Osteoblast (primary cell): Measurements from ENCODE around the gene P2RX3. TPM values are rescaled to one million over a fixed set of nuclear protein-coding genes. Genes with fewer than 3 reads are reported as not detected.

Source experiments
- DNase-seq: peaks from one replicate; pipeline ENCODE4 v3.0.0; 2011; ENCODE audit warnings: low spot score, mixed read lengths; ENCODE audit not compliant: insufficient read length; ENCODE audit errors: missing footprints
- H2AFZ ChIP-seq: 2 replicates; pipeline ENCODE4 v1.6.0; 2011; ENCODE audit warnings: mild to moderate bottlenecking, low read length
- H3K27ac ChIP-seq: 2 replicates; pipeline ENCODE4 v1.5.1; 2011; ENCODE audit warnings: mild to moderate bottlenecking, low read depth, low read length, moderate library complexity
- H3K27me3 ChIP-seq: 2 replicates; pipeline ENCODE4 v1.6.0; 2012; ENCODE audit warnings: mild to moderate bottlenecking, control low read depth, inconsistent platforms, low read length, moderate library complexity; ENCODE audit not compliant: insufficient read depth
- H3K36me3 ChIP-seq: 2 replicates; pipeline ENCODE4 v1.5.1; 2011; ENCODE audit warnings: mild to moderate bottlenecking, low read length, control low read depth, moderate library complexity; ENCODE audit not compliant: insufficient read depth
- H3K4me1 ChIP-seq: 2 replicates; pipeline ENCODE4 v1.5.1; 2011; ENCODE audit warnings: mild to moderate bottlenecking, low read length, control low read depth, moderate library complexity; ENCODE audit not compliant: insufficient read depth
- H3K4me2 ChIP-seq: 2 replicates; pipeline ENCODE4 v1.6.0; 2011; ENCODE audit warnings: mild to moderate bottlenecking, low read length; ENCODE audit not compliant: insufficient read depth
- H3K4me3 ChIP-seq: fragments of 200-600 bp; sonication (generic); 3 replicates; pipeline ENCODE4 v1.5.1; 2012; ENCODE audit warnings: mild to moderate bottlenecking, low read length, inconsistent platforms; ENCODE audit not compliant: insufficient read depth
- H3K79me2 ChIP-seq: 2 replicates; pipeline ENCODE4 v1.6.0; 2012; ENCODE audit warnings: mild to moderate bottlenecking, low read length, control low read depth, inconsistent platforms; ENCODE audit not compliant: insufficient read depth
- H3K9me3 ChIP-seq: 2 replicates; pipeline ENCODE4 v1.5.1; 2011; ENCODE audit warnings: low read depth, low read length, control low read depth
- H4K20me1 ChIP-seq: 2 replicates; pipeline ENCODE4 v1.6.0; 2012; ENCODE audit warnings: mild to moderate bottlenecking, low read length, control low read depth; ENCODE audit not compliant: insufficient read depth
- total RNA-seq: library from RNA; depleted of rRNA; stranded (reverse); fragments of >200 nt; gene quantifications from 2 replicates; pipeline ENCODE4 v1.2.3, GENCODE V29; 2012
- TF ChIP-seq, protein P1 (sequence below): IDR thresholded peaks from 2 replicates; pipeline ENCODE4 v1.5.1; 2011; ENCODE audit warnings: mild to moderate bottlenecking, low read depth, low read length, moderate library complexity; ENCODE audit errors: extremely low read depth

The P2RX3 gene
- total RNA-seq, 1 donor = not detected

DNA sequence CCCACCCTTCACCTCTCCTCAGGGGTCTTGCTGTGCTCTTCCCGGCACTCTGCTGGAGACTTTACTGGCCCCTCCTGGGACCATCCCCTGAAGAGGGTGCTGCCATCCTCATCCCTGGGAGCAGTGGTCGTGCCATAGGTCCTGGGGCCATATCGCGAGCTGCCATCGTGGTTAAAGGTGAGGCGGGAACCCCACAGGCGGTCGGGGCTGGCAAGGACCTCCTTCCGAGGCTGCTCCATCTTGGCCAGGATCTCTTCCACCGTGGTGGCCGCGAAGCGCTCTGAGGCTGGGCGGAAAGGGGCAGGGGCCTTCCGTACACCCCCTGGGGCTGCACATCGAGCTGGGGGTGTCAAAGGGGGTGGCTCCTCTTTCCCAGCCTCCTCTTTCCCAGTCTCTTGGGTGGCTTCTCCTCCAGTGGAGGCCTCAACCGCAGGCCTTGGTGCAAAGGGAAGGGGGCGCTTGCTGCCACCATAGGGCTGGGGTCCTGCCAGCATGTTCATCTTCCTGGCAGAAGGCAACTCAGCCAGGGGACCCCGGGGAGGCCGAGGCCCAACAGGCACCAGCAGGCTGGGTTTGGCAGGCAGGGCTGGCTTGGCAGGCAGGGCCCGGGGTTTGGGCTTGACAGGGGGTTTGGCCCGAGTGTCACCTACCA is 18.0 kb upstream of the P2RX3 start:
- no peaks in the 10 kb centered on the region for H3K9me3 ChIP-seq
- H3K36me3 ChIP-seq = peaks cover 55% of the 10 kb centered on the region
- no peak overlapping the region for H3K4me2 ChIP-seq
- no peak overlapping the region for H3K27ac ChIP-seq
- no peaks in the 10 kb centered on the region for H3K27me3 ChIP-seq
- H2AFZ ChIP-seq = no peak overlapping the region
- peaks cover 58% of the 10 kb centered on the region for H4K20me1 ChIP-seq
- peak; percentile 57 for DNase-seq
- no peak overlapping the region for H3K4me3 ChIP-seq
- H3K4me1 ChIP-seq = peaks cover 35% of the 10 kb centered on the region
- TF ChIP-seq, protein P1, sequence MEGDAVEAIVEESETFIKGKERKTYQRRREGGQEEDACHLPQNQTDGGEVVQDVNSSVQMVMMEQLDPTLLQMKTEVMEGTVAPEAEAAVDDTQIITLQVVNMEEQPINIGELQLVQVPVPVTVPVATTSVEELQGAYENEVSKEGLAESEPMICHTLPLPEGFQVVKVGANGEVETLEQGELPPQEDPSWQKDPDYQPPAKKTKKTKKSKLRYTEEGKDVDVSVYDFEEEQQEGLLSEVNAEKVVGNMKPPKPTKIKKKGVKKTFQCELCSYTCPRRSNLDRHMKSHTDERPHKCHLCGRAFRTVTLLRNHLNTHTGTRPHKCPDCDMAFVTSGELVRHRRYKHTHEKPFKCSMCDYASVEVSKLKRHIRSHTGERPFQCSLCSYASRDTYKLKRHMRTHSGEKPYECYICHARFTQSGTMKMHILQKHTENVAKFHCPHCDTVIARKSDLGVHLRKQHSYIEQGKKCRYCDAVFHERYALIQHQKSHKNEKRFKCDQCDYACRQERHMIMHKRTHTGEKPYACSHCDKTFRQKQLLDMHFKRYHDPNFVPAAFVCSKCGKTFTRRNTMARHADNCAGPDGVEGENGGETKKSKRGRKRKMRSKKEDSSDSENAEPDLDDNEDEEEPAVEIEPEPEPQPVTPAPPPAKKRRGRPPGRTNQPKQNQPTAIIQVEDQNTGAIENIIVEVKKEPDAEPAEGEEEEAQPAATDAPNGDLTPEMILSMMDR = no peak
- H3K79me2 ChIP-seq = peaks cover 85% of the 10 kb centered on the region

DNA sequence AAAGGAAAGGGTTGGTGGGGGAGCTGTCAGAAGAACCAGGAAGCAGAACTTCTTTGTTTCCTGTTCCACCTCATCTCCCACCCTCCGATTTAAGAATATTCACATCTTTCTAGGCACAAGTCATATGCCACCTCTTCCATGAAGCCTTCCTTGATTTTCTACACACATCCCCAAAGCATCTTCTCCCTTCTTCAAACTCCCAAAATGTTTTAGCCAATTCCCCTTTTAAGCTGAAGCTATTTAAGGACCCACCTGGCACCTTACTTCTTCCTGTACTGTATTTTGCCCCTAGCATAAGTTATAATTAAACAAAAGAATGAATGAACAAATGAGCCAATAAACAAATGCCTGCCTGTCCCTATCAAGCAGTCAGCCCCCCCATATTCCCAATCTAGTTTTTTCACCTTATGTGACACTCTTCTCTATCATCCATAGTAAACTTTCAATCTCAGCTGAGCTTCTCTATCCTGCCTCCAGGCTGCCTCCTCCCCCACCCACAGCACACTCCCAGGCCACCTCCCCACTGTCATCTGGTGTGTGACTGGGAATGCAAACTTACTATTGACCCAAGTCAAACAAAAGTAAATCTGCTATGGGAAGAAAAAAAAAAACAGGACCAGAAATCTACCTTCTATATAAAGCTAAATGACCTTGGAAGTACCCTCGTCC is 17.3 kb upstream of the P2RX3 start:
- Histone ChIP-seq H3K36me3 (peaks cover 48% of the 10 kb centered on the region), H2AFZ (no peak overlapping the region), H3K27me3 (no peaks in the 10 kb centered on the region), H3K4me2 (peak overlapping the region; percentile 96), H3K4me1 (peaks cover 41% of the 10 kb centered on the region), H3K4me3 (no peak overlapping the region), H3K79me2 (peaks cover 78% of the 10 kb centered on the region), H3K9me3 (no peaks in the 10 kb centered on the region), H4K20me1 (peaks cover 52% of the 10 kb centered on the region), H3K27ac (peak overlapping the region; percentile 97)
- TF ChIP-seq, protein P1 = no peak
- peak; percentile 74 for DNase-seq

DNA sequence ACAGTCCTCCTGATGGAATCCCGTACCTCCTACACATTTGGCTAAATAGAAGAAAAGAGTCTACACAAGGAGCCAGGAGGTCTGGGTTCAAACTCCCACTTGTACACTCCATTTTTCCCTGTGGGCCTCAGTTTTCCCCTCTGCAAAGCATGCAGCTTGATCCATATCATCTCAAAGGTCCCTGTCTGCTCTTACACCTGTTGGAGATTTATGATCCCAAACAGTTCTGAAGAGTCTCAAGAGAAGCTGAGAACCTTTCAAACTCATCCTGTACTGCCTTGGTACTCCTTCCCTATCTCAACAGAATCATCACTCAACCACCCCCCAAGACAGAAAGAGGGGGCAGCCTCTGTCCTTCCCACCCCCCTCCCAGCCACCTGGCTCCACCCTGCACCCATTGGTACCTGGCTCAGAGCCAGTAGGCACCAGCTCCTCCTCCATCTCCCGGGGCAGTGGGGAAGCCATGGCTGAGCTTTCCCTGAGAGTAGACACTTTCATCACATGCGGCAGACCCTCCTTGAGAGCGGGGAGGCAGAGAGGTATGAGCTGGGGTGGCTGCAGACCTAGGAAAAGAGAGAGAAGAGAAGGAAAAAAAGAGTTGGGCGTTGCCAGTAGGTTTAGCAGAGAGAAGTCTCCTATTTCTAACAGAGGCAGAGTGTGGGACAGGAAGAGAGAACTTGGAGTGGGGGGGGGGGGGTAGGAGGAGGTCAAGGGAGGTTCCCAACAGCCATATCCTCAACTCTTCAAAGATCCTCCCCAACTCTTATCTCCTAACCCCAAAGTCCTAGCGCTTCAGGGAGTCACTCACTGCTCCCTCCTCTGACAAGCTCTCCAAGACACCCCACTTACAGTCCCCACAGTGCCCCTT is 16.5 kb upstream of the P2RX3 start:
- H3K79me2 ChIP-seq = peaks cover 70% of the 10 kb centered on the region
- peaks cover 48% of the 10 kb centered on the region for H3K36me3 ChIP-seq
- peak overlapping the region; percentile 69 for H2AFZ ChIP-seq
- H4K20me1 ChIP-seq = peaks cover 44% of the 10 kb centered on the region
- peaks cover 45% of the 10 kb centered on the region for H3K4me1 ChIP-seq
- H3K4me3 ChIP-seq = peak overlapping the region; percentile 96
- TF ChIP-seq, protein P1 = no peak
- H3K27me3 ChIP-seq = no peaks in the 10 kb centered on the region
- DNase-seq = peak; percentile 87
- H3K27ac ChIP-seq = peak overlapping the region; percentile 97
- peak overlapping the region; percentile 96 for H3K4me2 ChIP-seq
- H3K9me3 ChIP-seq = no peaks in the 10 kb centered on the region
